Effector memory CD8-positive, alpha-beta T cell (primary cell): ENCODE data around the gene RIMBP2.

Experiments used
- ATAC-seq: fragments of 150-1000 bp; cut with Tn5 transposase; replicated peaks from 2 replicates; pipeline ENCODE4 v1.10.0; 2021; ENCODE audit warnings: mild to moderate bottlenecking, moderate library complexity
- DNase-seq, 3 experiments: peaks; one replicate each; pipeline ENCODE4 v3.0.0; 2021
- H3K27ac Mint-ChIP-seq, 2 donors: one replicate each; pipeline ENCODE4 v1.8.0; 2022; ENCODE audit warnings: mild to moderate bottlenecking in 2 of 2, mixed read lengths in 2 of 2, moderate library complexity in 2 of 2
- H3K27me3 Mint-ChIP-seq, 2 donors: one replicate each; pipeline ENCODE4 v1.8.0; 2022; ENCODE audit warnings: mixed read lengths in 2 of 2
- H3K36me3 Mint-ChIP-seq: one replicate; pipeline ENCODE4 v1.8.0; 2022; ENCODE audit warnings: mild to moderate bottlenecking, moderate library complexity, mixed read lengths; ENCODE audit not compliant: insufficient read depth
- H3K4me1 Mint-ChIP-seq, 2 donors: one replicate each; pipeline ENCODE4 v1.8.0; 2022; ENCODE audit warnings: low read depth in 2 of 2, mixed read lengths in 2 of 2
- H3K4me3 Mint-ChIP-seq, 2 donors: one replicate each; pipeline ENCODE4 v1.8.0; 2022; ENCODE audit warnings: mild to moderate bottlenecking in 2 of 2, mixed read lengths in 2 of 2, moderate library complexity in 2 of 2
- H3K9me3 Mint-ChIP-seq, 2 donors: one replicate each; pipeline ENCODE4 v1.8.0; 2022; ENCODE audit warnings: mixed read lengths in 2 of 2

RIMBP2 gene

DNA sequence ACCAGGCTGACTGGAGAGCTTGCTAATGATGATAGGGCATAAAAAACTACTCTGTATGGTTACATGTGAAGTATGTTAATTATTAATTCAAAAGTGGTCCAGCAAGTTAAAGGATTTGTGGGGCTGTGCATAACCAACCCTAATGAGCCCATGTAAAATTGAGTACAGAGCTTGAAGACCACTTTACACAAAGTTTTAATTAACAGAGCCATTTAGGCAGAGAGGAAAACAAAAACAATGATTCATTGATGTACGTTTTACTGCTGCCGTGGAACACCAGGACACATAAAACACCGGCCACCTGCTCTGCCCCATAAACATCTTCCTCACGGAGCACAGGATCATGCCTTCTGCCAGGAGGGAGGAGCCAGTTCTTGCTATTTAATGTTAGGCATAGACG lies 83.5 kb downstream of the RIMBP2 start:
- ATAC-seq, result no peak
- H3K27ac Mint-ChIP-seq, result no peak overlapping the region
- no peak overlapping the region for H3K4me3 Mint-ChIP-seq
- H3K27me3 Mint-ChIP-seq, result peaks cover 16 to 45% of the 10 kb centered on the region in 2 donors
- DNase-seq, result no peak
- H3K9me3 Mint-ChIP-seq, result peaks cover 3 to 9% of the 10 kb centered on the region in 2 donors
- no peaks in the 10 kb centered on the region for H3K4me1 Mint-ChIP-seq
- H3K36me3 Mint-ChIP-seq, result no peaks in the 10 kb centered on the region

DNA sequence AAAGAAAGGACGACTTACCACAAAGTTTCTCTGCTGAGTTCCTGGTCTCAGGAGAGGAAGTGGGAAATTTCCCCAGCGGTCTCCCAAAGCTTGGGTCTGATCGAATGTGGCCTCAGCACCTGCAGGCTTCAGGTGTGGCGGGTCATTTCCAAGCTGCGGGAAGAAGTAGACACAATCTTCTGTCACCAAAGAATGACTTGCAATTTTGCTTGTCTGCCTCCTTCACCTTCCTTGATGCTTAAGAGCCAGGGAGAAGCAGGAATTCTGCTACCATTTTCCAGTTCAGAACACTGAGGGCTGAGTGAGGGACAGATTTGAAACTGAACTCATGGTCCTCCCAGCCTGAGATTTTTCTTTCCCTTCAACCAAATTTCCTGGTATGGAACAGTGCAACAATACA lies 87.8 kb downstream of the RIMBP2 start:
- peaks cover 3 to 9% of the 10 kb centered on the region in 2 donors for H3K9me3 Mint-ChIP-seq
- ATAC-seq (no peak), DNase-seq (no peak)
- H3K36me3 Mint-ChIP-seq, result no peaks in the 10 kb centered on the region
- no peak overlapping the region for H3K4me3 Mint-ChIP-seq
- no peaks in the 10 kb centered on the region for H3K4me1 Mint-ChIP-seq
- H3K27me3 Mint-ChIP-seq, result peaks cover 8 to 12% of the 10 kb centered on the region in 2 donors
- no peak overlapping the region for H3K27ac Mint-ChIP-seq

DNA sequence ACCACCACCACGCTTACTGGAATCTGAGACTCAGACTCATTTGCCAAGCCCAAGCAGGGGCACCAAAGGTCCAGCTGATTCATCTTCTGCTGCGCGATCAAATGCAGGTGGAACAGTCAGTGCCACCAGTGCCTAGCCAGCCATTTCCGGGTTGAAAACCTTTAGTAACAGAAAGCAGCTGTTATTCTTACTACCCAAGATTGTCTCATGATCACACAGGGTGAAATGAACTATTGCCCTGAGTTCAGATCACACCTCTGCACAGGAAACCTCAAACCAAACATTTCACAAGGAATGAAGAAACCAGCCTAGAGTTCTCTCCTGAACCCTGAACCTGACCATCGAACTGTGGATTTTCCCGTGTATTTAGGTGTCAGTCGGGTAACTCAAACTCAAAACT lies 88.9 kb downstream of the RIMBP2 start:
- Mint-ChIP-seq H3K27me3 (peaks cover 8 to 9% of the 10 kb centered on the region in 2 donors), H3K36me3 (no peaks in the 10 kb centered on the region), H3K4me1 (no peaks in the 10 kb centered on the region), H3K9me3 (peaks cover 3 to 9% of the 10 kb centered on the region in 2 donors), H3K27ac (no peak overlapping the region), H3K4me3 (no peak overlapping the region)
- ATAC-seq (no peak), DNase-seq (no peak)

DNA sequence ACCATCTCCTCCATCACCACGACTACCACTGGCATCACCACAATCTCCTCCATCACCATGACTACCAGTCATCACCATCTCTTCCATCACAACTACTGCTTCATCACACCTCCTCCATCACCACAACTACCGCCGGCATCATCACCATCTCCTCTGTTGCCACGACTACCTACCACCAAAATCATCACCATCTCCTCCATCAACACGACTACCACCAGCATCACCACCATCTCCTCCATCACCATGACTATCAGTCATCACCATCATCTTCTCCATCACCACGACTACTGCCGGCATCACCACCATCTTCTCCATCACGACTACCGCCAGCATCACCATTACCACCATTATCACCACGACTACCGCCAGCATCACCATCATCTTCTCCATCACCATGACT lies 89.5 kb downstream of the RIMBP2 start:
- Mint-ChIP-seq H3K9me3 (peaks cover 3 to 9% of the 10 kb centered on the region in 2 donors), H3K36me3 (no peaks in the 10 kb centered on the region), H3K4me1 (no peaks in the 10 kb centered on the region), H3K4me3 (no peak overlapping the region), H3K27ac (no peak overlapping the region), H3K27me3 (peaks cover 8 to 9% of the 10 kb centered on the region in 2 donors)
- ATAC-seq (no peak), DNase-seq (no peak)

DNA sequence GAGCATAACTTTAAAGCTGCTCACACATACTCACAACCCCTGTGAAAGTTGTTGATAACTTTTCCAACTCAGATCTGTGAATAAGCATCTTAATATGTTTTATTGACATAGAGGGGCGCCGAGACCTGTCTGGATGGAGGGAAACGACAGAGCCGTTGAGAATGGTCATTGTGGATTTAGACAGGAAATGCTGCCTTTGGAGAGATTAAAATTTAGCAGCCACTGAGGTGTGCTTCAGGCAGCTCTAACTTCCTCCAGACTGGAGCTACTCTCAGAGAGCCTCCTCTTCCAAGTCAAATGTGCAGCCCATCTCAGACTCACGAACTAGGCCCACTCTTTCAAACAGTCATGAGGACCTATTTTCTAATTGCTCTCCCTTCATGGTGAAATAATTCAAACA lies 90.9 kb downstream of the RIMBP2 start:
- Mint-ChIP-seq H3K4me3 (no peak overlapping the region), H3K4me1 (no peaks in the 10 kb centered on the region), H3K9me3 (no peaks in the 10 kb centered on the region), H3K27me3 (peaks cover 8 to 14% of the 10 kb centered on the region in 2 donors), H3K27ac (no peak overlapping the region), H3K36me3 (no peaks in the 10 kb centered on the region)
- DNase-seq (no peak), ATAC-seq (no peak)

DNA sequence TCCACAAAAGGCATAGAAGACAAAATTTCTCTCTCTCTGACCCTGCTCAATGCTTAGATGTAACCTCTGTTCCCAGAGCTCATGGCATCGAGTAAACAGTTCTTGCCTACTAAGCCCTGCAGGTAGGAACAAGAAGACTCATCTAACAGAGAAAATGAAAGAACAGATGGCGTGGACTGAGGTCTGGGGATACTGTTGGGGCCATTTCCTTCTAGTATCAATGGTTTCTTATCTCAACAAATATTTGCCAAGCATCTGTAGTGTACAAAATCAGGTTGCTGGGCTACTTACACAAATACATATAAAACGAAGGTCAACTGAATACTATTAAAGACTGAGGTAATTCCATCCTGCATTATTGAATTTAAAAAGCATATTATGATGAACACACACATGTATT lies 93.3 kb downstream of the RIMBP2 start:
- no peak overlapping the region for H3K27ac Mint-ChIP-seq
- H3K36me3 Mint-ChIP-seq, result no peaks in the 10 kb centered on the region
- peaks cover 8 to 17% of the 10 kb centered on the region in 2 donors for H3K27me3 Mint-ChIP-seq
- H3K4me1 Mint-ChIP-seq, result no peaks in the 10 kb centered on the region
- no peak overlapping the region for H3K4me3 Mint-ChIP-seq
- DNase-seq (no peak), ATAC-seq (no peak)
- no peaks in the 10 kb centered on the region for H3K9me3 Mint-ChIP-seq

DNA sequence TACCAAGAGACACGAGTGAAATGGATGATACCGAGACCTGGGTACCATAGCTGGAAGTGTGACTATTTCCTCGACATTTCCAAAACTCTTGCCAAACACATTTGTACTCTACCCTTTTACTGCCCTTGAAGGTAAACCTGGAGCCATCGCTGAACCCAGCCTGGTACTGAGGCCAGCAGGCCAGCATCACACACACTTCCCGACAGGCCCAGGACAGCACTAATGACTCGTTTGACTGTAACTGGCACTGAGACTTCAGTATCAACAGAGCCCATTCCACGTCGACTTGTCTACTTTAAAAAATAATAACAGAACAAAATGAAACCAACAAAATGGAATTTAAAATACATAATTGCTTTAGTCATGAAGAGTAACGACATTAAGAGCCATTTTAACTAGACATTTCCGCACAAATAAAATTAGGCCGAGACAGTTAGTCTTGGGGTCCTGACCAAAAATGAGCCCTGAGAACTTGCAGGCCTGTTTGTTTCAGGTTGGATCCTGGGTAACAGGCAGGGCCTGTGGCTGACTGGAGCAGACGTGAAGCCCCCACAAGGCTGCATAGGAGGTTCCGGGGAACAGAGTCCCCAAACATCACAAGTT lies 94.3 kb downstream of the RIMBP2 start:
- Mint-ChIP-seq H3K27ac (no peak overlapping the region), H3K36me3 (no peaks in the 10 kb centered on the region), H3K4me3 (no peak overlapping the region), H3K4me1 (no peaks in the 10 kb centered on the region), H3K9me3 (no peaks in the 10 kb centered on the region), H3K27me3 (peaks cover 8 to 17% of the 10 kb centered on the region in 2 donors)
- DNase-seq, result no peak
- ATAC-seq, result no peak

DNA sequence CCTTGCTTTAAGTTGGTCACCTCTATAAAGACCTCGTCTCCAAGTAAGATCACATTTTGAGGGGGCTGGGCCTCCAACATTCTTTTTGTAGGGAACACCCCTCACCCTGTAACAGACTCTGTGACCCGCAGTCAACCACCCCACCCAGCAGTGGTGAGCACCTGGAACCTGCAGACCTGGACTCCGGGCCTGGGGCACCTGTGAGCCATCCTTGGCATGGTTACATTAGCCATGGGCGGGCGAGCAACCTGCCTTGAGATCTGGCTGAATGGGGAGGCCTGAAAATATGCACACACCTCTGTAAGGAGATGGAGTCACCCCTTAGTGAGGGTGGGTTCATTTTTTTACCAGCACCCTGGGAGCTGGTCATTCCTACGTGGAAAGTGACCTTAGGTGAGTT lies 95.3 kb downstream of the RIMBP2 start:
- peaks cover 8 to 17% of the 10 kb centered on the region in 2 donors for H3K27me3 Mint-ChIP-seq
- H3K4me3 Mint-ChIP-seq, result no peak overlapping the region
- no peak for ATAC-seq
- no peak for DNase-seq
- H3K36me3 Mint-ChIP-seq, result no peaks in the 10 kb centered on the region
- no peaks in the 10 kb centered on the region for H3K4me1 Mint-ChIP-seq
- H3K27ac Mint-ChIP-seq, result no peak overlapping the region
- H3K9me3 Mint-ChIP-seq, result no peaks in the 10 kb centered on the region

DNA sequence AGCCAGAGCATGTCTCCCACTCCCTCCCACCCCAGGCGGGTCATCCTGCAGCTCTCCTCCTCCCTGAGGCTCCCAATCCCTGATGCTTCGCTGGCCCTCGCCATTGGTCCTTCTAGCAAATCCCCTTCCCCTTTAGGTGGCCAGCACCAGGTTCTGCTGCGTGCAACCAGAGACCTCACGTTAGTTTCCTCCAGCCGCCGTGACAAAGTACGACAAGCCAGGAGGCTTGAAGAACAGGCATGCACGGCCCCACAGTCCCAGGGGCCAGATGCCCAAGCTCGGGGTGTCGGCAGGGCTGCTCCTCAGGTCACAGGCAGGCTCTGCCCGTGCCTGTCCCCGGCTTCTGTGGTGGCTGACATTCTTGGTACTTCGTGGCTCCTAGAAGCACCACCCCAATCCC lies 95.8 kb downstream of the RIMBP2 start:
- DNase-seq (no peak), ATAC-seq (no peak)
- H3K27me3 Mint-ChIP-seq, result peaks cover 8 to 17% of the 10 kb centered on the region in 2 donors
- no peaks in the 10 kb centered on the region for H3K9me3 Mint-ChIP-seq
- H3K36me3 Mint-ChIP-seq, result no peaks in the 10 kb centered on the region
- H3K27ac Mint-ChIP-seq, result no peak overlapping the region
- no peak overlapping the region for H3K4me3 Mint-ChIP-seq
- H3K4me1 Mint-ChIP-seq, result no peaks in the 10 kb centered on the region

DNA sequence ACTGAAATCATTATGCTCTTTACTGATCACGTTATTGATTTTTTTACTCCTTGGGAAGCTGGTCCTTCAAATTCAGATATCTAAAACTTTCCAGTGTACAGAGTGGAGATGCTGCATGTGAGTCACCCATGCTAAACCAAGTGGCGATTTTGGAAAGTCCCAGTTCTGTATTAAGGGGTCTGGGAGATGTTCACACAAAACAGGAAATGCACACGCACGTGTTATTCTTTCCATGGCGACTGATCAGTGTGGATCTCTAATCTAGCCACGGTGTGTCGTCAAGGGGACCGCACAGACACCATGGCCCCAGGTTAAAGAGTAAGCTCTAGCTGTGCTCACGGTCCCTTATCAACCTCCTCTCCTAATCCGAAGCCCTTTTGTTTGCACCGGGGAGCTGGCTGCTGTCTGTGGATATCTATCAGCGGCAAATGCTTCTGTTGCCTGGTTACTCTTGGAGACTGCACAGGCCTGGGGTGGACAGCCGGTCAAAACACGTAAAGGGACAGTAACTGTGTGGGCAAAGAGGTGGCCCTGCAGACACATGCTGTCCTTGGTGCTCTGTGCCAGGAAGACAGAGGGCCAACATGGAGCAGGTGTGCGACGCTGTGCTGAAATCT lies 96.6 kb downstream of the RIMBP2 start:
- Mint-ChIP-seq H3K9me3 (no peaks in the 10 kb centered on the region), H3K36me3 (no peaks in the 10 kb centered on the region), H3K4me1 (no peaks in the 10 kb centered on the region), H3K27me3 (peaks cover 8 to 17% of the 10 kb centered on the region in 2 donors), H3K4me3 (no peak overlapping the region), H3K27ac (no peak overlapping the region)
- DNase-seq (no peak), ATAC-seq (no peak)

DNA sequence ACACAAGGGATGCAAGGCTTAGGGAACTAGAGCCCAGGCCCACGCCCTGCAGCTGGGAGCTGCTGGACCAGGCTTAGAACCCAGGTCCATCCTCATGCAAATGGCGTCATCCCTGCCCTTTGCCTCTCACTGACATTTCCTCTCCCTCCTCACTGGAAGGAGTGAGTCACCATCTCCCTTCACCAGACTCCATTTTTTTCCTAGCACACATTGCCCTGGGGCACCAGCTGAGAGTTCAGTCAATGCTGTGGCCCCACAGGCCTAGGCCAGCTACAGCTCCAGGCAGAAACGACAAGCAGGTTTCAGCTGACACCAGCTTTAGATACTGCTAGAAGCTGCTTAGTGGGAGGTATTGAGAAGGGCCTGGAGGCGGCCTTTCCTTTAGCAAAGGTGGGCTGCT lies 98.9 kb downstream of the RIMBP2 start:
- H3K36me3 Mint-ChIP-seq, result no peaks in the 10 kb centered on the region
- no peaks in the 10 kb centered on the region for H3K4me1 Mint-ChIP-seq
- H3K27ac Mint-ChIP-seq, result no peak overlapping the region
- H3K9me3 Mint-ChIP-seq, result no peaks in the 10 kb centered on the region
- peaks cover 0 to 8% of the 10 kb centered on the region in 2 donors for H3K27me3 Mint-ChIP-seq
- ATAC-seq, result no peak
- H3K4me3 Mint-ChIP-seq, result no peak overlapping the region
- DNase-seq, result no peak

DNA sequence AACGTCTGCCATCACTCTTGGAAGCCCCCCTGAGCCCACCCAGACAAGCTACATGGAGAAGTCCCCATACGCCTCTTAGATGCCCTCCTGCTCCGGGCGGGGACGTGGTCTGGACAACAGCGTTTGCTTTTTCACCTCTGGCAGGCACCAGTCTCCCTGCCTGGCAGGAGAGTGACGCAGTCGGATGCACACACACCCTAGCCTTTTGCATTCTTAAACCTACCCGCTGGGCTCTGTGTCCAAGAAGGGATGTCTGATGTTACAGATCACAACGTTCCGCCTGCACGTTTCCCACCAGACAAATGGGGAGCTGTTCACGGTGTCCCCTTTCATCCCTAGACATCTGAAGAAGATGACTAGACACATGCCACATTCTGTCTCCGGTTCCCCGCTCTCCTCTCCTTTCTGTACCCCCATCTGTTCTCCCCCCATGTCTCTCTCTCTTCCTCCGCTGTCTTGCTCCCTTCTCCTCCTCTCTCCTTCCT lies 100.2 kb downstream of the RIMBP2 start:
- no peak overlapping the region for H3K27ac Mint-ChIP-seq
- DNase-seq (no peak), ATAC-seq (no peak)
- no peaks in the 10 kb centered on the region for H3K36me3 Mint-ChIP-seq
- H3K9me3 Mint-ChIP-seq, result no peaks in the 10 kb centered on the region
- no peak overlapping the region for H3K4me3 Mint-ChIP-seq
- H3K27me3 Mint-ChIP-seq, result peaks cover 0 to 8% of the 10 kb centered on the region in 2 donors
- H3K4me1 Mint-ChIP-seq, result no peaks in the 10 kb centered on the region

DNA sequence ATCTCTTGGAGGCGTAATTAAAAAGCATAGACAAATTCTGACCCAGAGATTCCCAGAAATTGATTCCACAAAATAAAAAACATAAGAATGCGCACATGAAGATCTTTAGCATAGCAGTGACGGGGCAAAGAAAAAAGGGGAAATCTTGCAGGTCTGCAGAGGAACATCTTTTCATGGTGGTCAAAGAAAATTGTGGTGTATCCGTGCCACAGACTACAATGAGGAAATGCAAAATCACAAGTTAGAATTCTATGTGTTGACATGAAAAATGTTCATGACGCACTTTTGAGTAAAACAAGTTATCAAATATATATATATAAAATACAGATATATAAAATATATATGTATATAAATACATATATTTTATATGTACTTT lies 101.6 kb downstream of the RIMBP2 start:
- ATAC-seq (no peak), DNase-seq (no peak)
- H3K27me3 Mint-ChIP-seq, result no peaks in the 10 kb centered on the region
- no peaks in the 10 kb centered on the region for H3K9me3 Mint-ChIP-seq
- H3K4me3 Mint-ChIP-seq, result no peak overlapping the region
- H3K36me3 Mint-ChIP-seq, result no peaks in the 10 kb centered on the region
- no peak overlapping the region for H3K27ac Mint-ChIP-seq
- no peaks in the 10 kb centered on the region for H3K4me1 Mint-ChIP-seq

DNA sequence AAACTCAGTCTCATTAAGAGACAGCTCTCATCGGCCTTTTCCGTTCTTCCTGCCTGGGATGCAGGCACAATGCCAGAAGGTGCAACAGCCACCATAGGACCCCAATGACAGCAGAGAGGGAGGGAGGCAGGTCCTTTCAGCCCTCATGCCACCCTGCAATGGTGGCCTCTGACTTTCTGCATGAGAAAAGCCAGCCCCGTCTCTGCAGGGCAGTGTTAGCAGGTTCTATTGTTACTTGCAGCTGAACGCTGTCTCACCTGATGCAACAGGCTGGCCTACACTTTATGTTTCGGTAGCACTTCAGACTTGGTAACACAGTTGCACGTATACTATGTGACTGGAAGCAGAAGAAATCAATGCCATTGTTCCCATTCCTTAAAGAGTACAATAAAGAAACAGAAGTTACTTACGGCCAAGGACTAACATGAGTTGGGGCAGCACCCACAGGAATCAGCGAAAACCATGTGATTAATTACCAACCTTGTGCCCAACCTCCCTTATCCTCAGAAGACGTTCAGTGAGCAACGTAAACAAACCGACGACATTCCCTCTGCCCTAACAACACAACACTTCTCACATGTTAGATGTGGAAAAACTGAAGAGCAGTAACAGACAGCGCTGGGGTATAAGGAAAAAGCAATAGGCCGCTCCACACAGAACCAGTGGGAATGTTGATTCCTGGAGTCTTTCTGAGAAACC lies 102.1 kb downstream of the RIMBP2 start:
- H3K9me3 Mint-ChIP-seq, result no peaks in the 10 kb centered on the region
- H3K4me1 Mint-ChIP-seq, result no peaks in the 10 kb centered on the region
- ATAC-seq (no peak), DNase-seq (no peak)
- H3K4me3 Mint-ChIP-seq, result no peak overlapping the region
- no peaks in the 10 kb centered on the region for H3K27me3 Mint-ChIP-seq
- no peak overlapping the region for H3K27ac Mint-ChIP-seq
- H3K36me3 Mint-ChIP-seq, result no peaks in the 10 kb centered on the region
